K562 (cell line): ENCODE data around the gene PLD5. TPM values are rescaled to one million over a fixed set of nuclear protein-coding genes. Genes with fewer than 3 reads are reported as not detected.

Experiments used
- ATAC-seq: fragments of 200-7000 bp; cut with Tn5 transposase; 3 replicates; pipeline ENCODE4 v1.9.1; 2020; ENCODE audit warnings: moderate library complexity
- BruUV-seq: library from RNA; stranded (reverse); fragments of 400-500 nt; replicated peaks from 2 replicates; lab custom pipeline; 2021; lab: Mats Ljungman, UMichigan
- CTCF ChIA-PET: fragments of 300-600 bp; formaldehyde crosslinking; extraction: SDS; loops from one replicate; lab custom pipeline; 2021; ENCODE audit warnings: low intra/inter-chr PET ratio; lab: Yijun Ruan, JAX
- POLR2A ChIA-PET: fragments of 300-600, 350-650 bp; sonication (Branson Sonifier 250); formaldehyde crosslinking; extraction: SDS; loops from one replicate; lab custom pipeline; 2021; ENCODE audit warnings: antibody characterized with exemption, inconsistent platforms; lab: Yijun Ruan, JAX
- DNase-seq, 4 experiments: peaks; one replicate each; pipeline versions ENCODE4 v3.0.0 to v3.0.0-alpha.2; 2011 to 2018; ENCODE audit warnings: low spot score in 3 of 4, mixed read lengths in 3 of 4; ENCODE audit errors: extremely low read depth in 1 of 4
- FAIRE-seq: peaks from 2 replicates; lab custom pipeline; 2011; peaks lifted over from hg19 to GRCh38; lab: Jason Lieb, UNC
- H2AFZ ChIP-seq: 2 replicates; pipeline ENCODE4 v1.6.0; 2011; ENCODE audit warnings: low read depth, low read length, control low read depth, inconsistent platforms
- H3K27ac ChIP-seq: fragments of 200-600 bp; 3 replicates; pipeline ENCODE4 v1.8.0; 2011; ENCODE audit warnings: low read depth, mild to moderate bottlenecking, control low read depth, inconsistent platforms, low read length, moderate library complexity, mixed read lengths; ENCODE audit errors: extremely low read depth
- H3K27me3 ChIP-seq, 2 experiments: fragments of 300-600 bp in 1 of 2; 2 replicates in 1 of 2; 3 replicates in 1 of 2; pipeline versions ENCODE4 v1.6.0 to v1.8.0; 2011; ENCODE audit warnings: inconsistent platforms in 2 of 2, low read length in 2 of 2, mild to moderate bottlenecking in 1 of 2, mixed read lengths in 1 of 2, moderate library complexity in 1 of 2; ENCODE audit not compliant: control insufficient read depth in 2 of 2, insufficient read depth in 2 of 2
- H3K36me3 ChIP-seq: fragments of 300-600 bp; 3 replicates; pipeline ENCODE4 v1.8.0; 2011; ENCODE audit warnings: mild to moderate bottlenecking, low read length, inconsistent platforms; ENCODE audit not compliant: control insufficient read depth, insufficient read depth
- H3K4me1 ChIP-seq, 2 experiments: fragments of 200-600 bp in 1 of 2; replicated peaks in 1 of 2; 2 replicates in 1 of 2; 3 replicates in 1 of 2; pipeline versions ENCODE4 v1.5.1 to v1.8.0; 2011; ENCODE audit warnings: inconsistent platforms in 2 of 2, low read length in 2 of 2, mild to moderate bottlenecking in 1 of 2, mixed read lengths in 1 of 2, moderate library complexity in 1 of 2; ENCODE audit not compliant: control insufficient read depth in 2 of 2, insufficient read depth in 2 of 2
- H3K4me2 ChIP-seq: 2 replicates; pipeline ENCODE4 v1.6.1; 2011; ENCODE audit warnings: low read length, control low read depth, inconsistent platforms, mixed read lengths; ENCODE audit not compliant: insufficient read depth
- H3K4me3 ChIP-seq: fragments of 200-600 bp; sonication (generic), shearing (Covaris generic); 2 replicates; pipeline ENCODE4 v1.5.1; 2016; ENCODE audit warnings: control low read depth, inconsistent platforms
- H3K79me2 ChIP-seq: fragments of 200-600 bp; 3 replicates; pipeline ENCODE4 v1.8.0; 2011; ENCODE audit warnings: low read length, inconsistent platforms; ENCODE audit not compliant: control insufficient read depth, insufficient read depth
- H3K9ac ChIP-seq, 2 experiments: 2 replicates each; pipeline versions ENCODE4 v1.6.0 to v1.6.1; 2011; ENCODE audit warnings: low read depth in 2 of 2, low read length in 2 of 2, control low read depth in 1 of 2, inconsistent platforms in 1 of 2, mild to moderate bottlenecking in 1 of 2, mixed read lengths in 1 of 2; ENCODE audit not compliant: insufficient read depth in 1 of 2
- H3K9me1 ChIP-seq: one replicate; pipeline ENCODE4 v1.6.0; 2011; ENCODE audit warnings: inconsistent platforms, mild to moderate bottlenecking, low read length, moderate library complexity; ENCODE audit not compliant: control insufficient read depth, insufficient read depth
- H3K9me3 ChIP-seq: replicated peaks from 2 replicates; pipeline ENCODE4 v1.5.1; 2011; ENCODE audit warnings: low read depth, low read length, inconsistent platforms; ENCODE audit not compliant: control insufficient read depth, insufficient read depth
- H4K20me1 ChIP-seq: replicated peaks from 2 replicates; pipeline ENCODE4 v1.6.1; 2011; ENCODE audit warnings: low read length, inconsistent platforms, mixed read lengths; ENCODE audit not compliant: control insufficient read depth, insufficient read depth
- C11orf30 ChIP-seq: fragments of 450-650 bp; IDR thresholded peaks from 2 replicates; pipeline ENCODE4 v1.6.1; 2016; ENCODE audit warnings: low read depth, mild to moderate bottlenecking
- CBFA2T3 ChIP-seq: fragments of 450-650 bp; IDR thresholded peaks from 2 replicates; pipeline ENCODE4 v1.6.1; 2017
- EP300 ChIP-seq: IDR thresholded peaks from 2 replicates; pipeline ENCODE4 v1.6.1; 2012; ENCODE audit warnings: low read length, improper control_type of control experiment
- MAFF ChIP-seq: IDR thresholded peaks from 2 replicates; pipeline ENCODE4 v1.6.1; 2012; ENCODE audit warnings: low read length, improper control_type of control experiment
- MAFG ChIP-seq: fragments of 450-650 bp; conservative IDR thresholded peaks from 2 replicates; pipeline ENCODE4 v1.6.1; 2016; ENCODE audit warnings: missing genetic modification characterization, missing compliant biosample characterization
- MAFK ChIP-seq: IDR thresholded peaks from 2 replicates; pipeline ENCODE4 v1.6.1; 2011; ENCODE audit warnings: low read length, improper control_type of control experiment
- NFATC3 ChIP-seq: fragments of 450-650 bp; IDR thresholded peaks from 2 replicates; pipeline ENCODE4 v1.6.1; 2017; ENCODE audit warnings: mild to moderate bottlenecking
- SOX6 ChIP-seq: fragments of 450-650 bp; IDR thresholded peaks from 2 replicates; pipeline ENCODE4 v1.6.1; 2014; ENCODE audit warnings: mild to moderate bottlenecking
- ZBTB8A ChIP-seq: fragments of 450-650 bp; IDR thresholded peaks from 2 replicates; pipeline ENCODE4 v1.6.1; 2018; ENCODE audit warnings: mild to moderate bottlenecking, moderate library complexity; ENCODE audit not compliant: partially characterized antibody
- ZNF253 ChIP-seq: fragments of 250-450 bp; sonication (Bioruptor Pico); conservative IDR thresholded peaks from 2 replicates; pipeline ENCODE4 v1.6.1; 2021; ENCODE audit warnings: mild to moderate bottlenecking
- ZNF316 ChIP-seq: fragments of 450-650 bp; IDR thresholded peaks from 2 replicates; pipeline ENCODE4 v1.6.1; 2016
- WGBS: fragments of 100-300 bp; shearing (Covaris generic); methylation state at CpG from one replicate; pipeline ENCODE4 v1.1.6; 2016; ENCODE audit warnings: low coverage, mixed read lengths; ENCODE audit not compliant: insufficient coverage; ENCODE audit errors: missing lambda C conversion rate; 5-methylcytosine and 5-hydroxymethylcytosine counted together
- in situ Hi-C: fragments of 300-500 bp; cut with MboI; formaldehyde crosslinking; loops from 4 replicates; pipeline ENCODE4 v1.15.0; 2018; ENCODE audit warnings: inconsistent platforms, mixed read lengths
- intact Hi-C: fragments of 100-400 bp; cut with micrococcal nuclease; formaldehyde crosslinking; loops from 2 replicates; pipeline ENCODE4 v1.14.2; 2022
- polyA plus RNA-seq, 8 experiments: library from polyadenylated mRNA; depleted of rRNA in 4 of 8; stranded (reverse) in 5 of 8; unstranded in 3 of 8; fragments of >200 nt; fragmentation: Nextera tagmentation in 2 of 8; fragmentation: Illumina TruSeq in 1 of 8; extraction: Ambion mirVana in 2 of 8; extraction: Trizol in 1 of 8; gene quantifications; 2 replicates each; pipeline versions ENCODE4 v1.2.1 to v1.2.3, GENCODE V29; 2011 to 2014; ENCODE audit warnings: inconsistent platforms in 1 of 8, missing spikeins in 1 of 8
- total RNA-seq, 7 experiments: library from RNA; depleted of rRNA in 6 of 7; stranded (reverse); fragments of >200 nt in 6 of 7; fragmentation: Illumina TruSeq in 2 of 7; extraction: Trizol in 2 of 7; gene quantifications; 2 replicates each; pipeline versions ENCODE4 v1.2.1 to v1.2.3, GENCODE V29; 2011 to 2021; ENCODE audit warnings: low replicate concordance in 1 of 7
- TF ChIP-seq, protein P1 (sequence below): sonication (generic); formaldehyde crosslinking; IDR thresholded peaks from 2 replicates; pipeline ENCODE4 v1.8.1; 2023; ENCODE audit warnings: mild to moderate bottlenecking, missing genetic modification reagents
- TF ChIP-seq, protein P2 (sequence below), 2 experiments: fragments of 450-650 bp in 1 of 2; sonication (generic) in 1 of 2; formaldehyde crosslinking in 1 of 2; IDR thresholded peaks in 1 of 2; conservative IDR thresholded peaks in 1 of 2; 2 replicates each; pipeline versions ENCODE4 v1.6.1 to v1.8.1; 2016 to 2023; ENCODE audit warnings: mild to moderate bottlenecking in 2 of 2, moderate library complexity in 2 of 2, inconsistent platforms in 1 of 2, missing genetic modification reagents in 1 of 2
- TF ChIP-seq, protein P3 (sequence below): sonication (generic); formaldehyde crosslinking; IDR thresholded peaks from 2 replicates; pipeline ENCODE4 v1.8.1; 2022; ENCODE audit warnings: missing genetic modification reagents

The PLD5 gene
- total and polyA plus RNA-seq, 9 of the 15 experiments (the other 6 are each of a cell fraction or from before 2014, with no cell fraction given) = not detected

DNA sequence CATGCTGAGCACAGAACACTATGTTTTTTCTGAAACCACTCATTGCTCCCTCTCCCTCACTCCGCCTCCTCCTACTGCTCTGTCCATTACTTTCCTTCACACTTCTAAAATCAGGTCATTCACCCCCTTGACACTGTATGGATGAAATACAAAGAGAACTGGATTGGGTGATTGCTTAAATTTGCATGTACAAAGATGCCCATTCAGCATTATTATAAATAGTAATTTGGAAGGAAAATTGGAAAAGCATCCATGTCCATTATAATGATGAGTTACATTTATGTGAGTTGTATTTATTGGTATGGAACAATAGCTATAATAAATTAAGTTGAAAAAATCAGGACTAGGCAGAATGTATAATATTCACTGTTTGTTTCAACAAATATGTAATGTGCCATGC is 83.7 kb downstream of the PLD5 start:
- 0% methylated on average over 1 of the region's 1 CpG for WGBS
- Histone ChIP-seq H2AFZ (no peak overlapping the region), H3K9me1 (no peaks in the 10 kb centered on the region), H3K79me2 (no peaks in the 10 kb centered on the region), H3K36me3 (no peaks in the 10 kb centered on the region), H3K4me2 (no peak overlapping the region), H3K4me3 (no peak overlapping the region), H3K9ac (no peak overlapping the region), H4K20me1 (no peaks in the 10 kb centered on the region), H3K9me3 (no peaks in the 10 kb centered on the region), H3K27me3 (no peaks in the 10 kb centered on the region), H3K4me1 (no peaks in the 10 kb centered on the region), H3K27ac (no peak overlapping the region)
- POLR2A ChIA-PET = interaction anchor here (1.0 kb wide), 1 partner anchor 12 kb away, joined by 3 read pairs; no protein-coding TSS in a partner anchor
- TF ChIP-seq SOX6 = no peak
- TF ChIP-seq, protein P1, sequence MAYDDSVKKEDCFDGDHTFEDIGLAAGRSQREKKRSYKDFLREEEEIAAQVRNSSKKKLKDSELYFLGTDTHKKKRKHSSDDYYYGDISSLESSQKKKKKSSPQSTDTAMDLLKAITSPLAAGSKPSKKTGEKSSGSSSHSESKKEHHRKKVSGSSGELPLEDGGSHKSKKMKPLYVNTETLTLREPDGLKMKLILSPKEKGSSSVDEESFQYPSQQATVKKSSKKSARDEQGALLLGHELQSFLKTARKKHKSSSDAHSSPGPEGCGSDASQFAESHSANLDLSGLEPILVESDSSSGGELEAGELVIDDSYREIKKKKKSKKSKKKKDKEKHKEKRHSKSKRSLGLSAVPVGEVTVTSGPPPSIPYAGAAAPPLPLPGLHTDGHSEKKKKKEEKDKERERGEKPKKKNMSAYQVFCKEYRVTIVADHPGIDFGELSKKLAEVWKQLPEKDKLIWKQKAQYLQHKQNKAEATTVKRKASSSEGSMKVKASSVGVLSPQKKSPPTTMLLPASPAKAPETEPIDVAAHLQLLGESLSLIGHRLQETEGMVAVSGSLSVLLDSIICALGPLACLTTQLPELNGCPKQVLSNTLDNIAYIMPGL (CRISPR knock-in tag) = no peak
- no peak for TF ChIP-seq EP300
- peak; percentile 67 for TF ChIP-seq ZNF316
- peak; percentile 49 for TF ChIP-seq MAFK
- TF ChIP-seq, protein P2, sequence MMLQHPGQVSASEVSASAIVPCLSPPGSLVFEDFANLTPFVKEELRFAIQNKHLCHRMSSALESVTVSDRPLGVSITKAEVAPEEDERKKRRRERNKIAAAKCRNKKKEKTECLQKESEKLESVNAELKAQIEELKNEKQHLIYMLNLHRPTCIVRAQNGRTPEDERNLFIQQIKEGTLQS (IDR thresholded peaks at IDR 0.05) = no peak
- TF ChIP-seq, protein P2 (CRISPR knock-in tag; conservative IDR thresholded peaks at IDR 0.05) = no peak
- peak; percentile 35; the same call in 1 of the 2 replicates for TF ChIP-seq MAFF
- TF ChIP-seq ZNF253 (CRISPR knock-in tag) = no peak
- TF ChIP-seq C11orf30 = peak; percentile 54
- 0 out of 2 replicates have a peak, but pooled peaks have one; percentile 15 for TF ChIP-seq MAFG (tag)
- TF ChIP-seq, protein P3, sequence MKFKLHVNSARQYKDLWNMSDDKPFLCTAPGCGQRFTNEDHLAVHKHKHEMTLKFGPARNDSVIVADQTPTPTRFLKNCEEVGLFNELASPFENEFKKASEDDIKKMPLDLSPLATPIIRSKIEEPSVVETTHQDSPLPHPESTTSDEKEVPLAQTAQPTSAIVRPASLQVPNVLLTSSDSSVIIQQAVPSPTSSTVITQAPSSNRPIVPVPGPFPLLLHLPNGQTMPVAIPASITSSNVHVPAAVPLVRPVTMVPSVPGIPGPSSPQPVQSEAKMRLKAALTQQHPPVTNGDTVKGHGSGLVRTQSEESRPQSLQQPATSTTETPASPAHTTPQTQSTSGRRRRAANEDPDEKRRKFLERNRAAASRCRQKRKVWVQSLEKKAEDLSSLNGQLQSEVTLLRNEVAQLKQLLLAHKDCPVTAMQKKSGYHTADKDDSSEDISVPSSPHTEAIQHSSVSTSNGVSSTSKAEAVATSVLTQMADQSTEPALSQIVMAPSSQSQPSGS (CRISPR knock-in tag) = no peak
- TF ChIP-seq ZBTB8A = no peak
- TF ChIP-seq CBFA2T3 = no peak
- no peak for TF ChIP-seq NFATC3
- in situ Hi-C loops (no loop called here), intact Hi-C loops (no loop called here)
- DNase-seq = no peak
- ATAC-seq = no peak
- no TSS peak for BruUV-seq
- no peak for FAIRE-seq
- CTCF ChIA-PET = no interaction called here
